Epithelial cell of proximal tubule (primary cell): ENCODE data around the gene MLF2. TPM values are rescaled to one million over a fixed set of nuclear protein-coding genes. Genes with fewer than 3 reads are reported as not detected.

ENCODE experiments used
- DNase-seq: peaks from one replicate; pipeline ENCODE4 v3.0.0-alpha.2; 2011; ENCODE audit warnings: low read depth
- H3K4me3 ChIP-seq: 2 replicates; pipeline ENCODE4 v1.5.1; 2011; ENCODE audit warnings: low read depth, mild to moderate bottlenecking, low read length
- total RNA-seq: library from RNA; depleted of rRNA; stranded (reverse); fragments of >200 nt; gene quantifications from 2 replicates; pipeline ENCODE4 v1.2.3, GENCODE V29; 2015
- TF ChIP-seq, protein P1 (sequence below): conservative IDR thresholded peaks from 2 replicates; pipeline ENCODE4 v1.5.1; 2012; ENCODE audit warnings: low read depth, mild to moderate bottlenecking, low read length

MLF2 gene
- total RNA-seq, 1 donor from 2014 or later, result 185 TPM

DNA sequence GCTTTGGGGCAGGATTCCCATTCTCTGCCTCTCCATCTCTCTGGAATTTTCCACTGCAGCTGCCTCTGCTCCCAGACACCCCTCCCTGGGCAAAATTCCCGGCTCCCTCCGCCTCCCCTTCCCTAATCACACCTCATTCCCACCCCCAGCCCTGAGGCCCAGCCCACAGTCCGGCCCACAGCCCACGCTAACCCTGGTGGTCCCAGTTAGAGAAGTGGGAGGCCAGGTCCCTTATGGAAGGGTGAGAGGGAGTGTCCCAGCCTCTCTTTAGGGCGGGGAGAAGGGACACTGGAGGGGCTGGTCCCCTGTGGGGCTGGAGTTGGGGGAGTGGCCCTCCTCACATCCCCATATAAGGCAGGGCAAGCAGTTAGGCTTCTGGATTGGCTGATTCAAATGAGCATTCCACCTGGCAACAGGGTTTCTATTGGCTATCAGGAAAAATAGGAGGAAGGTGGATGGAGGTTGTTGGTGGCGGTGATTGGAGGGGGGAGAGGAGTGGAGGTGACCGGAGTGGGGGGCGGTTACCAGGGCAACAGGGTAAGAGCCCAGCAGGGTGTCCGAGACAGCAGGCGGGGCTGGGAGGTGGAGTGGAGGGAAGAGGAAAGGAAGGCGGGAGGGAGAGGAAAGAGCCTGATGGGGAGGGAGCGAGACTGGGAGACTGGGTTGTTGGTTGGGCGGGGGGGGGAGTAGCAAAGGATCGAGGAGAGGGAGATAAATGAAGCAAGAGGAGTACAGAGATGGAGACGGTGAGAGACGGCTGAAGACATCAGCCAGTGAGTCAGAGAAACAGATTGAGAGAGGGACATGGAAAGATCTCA is 11.3 kb upstream of the MLF2 start:
- DNase-seq, result peak; percentile 86
- peak overlapping the region; percentile 45 for H3K4me3 ChIP-seq
- TF ChIP-seq, protein P1, sequence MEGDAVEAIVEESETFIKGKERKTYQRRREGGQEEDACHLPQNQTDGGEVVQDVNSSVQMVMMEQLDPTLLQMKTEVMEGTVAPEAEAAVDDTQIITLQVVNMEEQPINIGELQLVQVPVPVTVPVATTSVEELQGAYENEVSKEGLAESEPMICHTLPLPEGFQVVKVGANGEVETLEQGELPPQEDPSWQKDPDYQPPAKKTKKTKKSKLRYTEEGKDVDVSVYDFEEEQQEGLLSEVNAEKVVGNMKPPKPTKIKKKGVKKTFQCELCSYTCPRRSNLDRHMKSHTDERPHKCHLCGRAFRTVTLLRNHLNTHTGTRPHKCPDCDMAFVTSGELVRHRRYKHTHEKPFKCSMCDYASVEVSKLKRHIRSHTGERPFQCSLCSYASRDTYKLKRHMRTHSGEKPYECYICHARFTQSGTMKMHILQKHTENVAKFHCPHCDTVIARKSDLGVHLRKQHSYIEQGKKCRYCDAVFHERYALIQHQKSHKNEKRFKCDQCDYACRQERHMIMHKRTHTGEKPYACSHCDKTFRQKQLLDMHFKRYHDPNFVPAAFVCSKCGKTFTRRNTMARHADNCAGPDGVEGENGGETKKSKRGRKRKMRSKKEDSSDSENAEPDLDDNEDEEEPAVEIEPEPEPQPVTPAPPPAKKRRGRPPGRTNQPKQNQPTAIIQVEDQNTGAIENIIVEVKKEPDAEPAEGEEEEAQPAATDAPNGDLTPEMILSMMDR, result no peak

- DNase-seq, result no peak
- TF ChIP-seq, protein P1, result no peak
- no peak overlapping the region for H3K4me3 ChIP-seq
Measured at GRCh38 chr12:6763380-6763779, 10.4 kb upstream of the MLF2 start.

- TF ChIP-seq, protein P1, result no peak
- no peak overlapping the region for H3K4me3 ChIP-seq
- no peak for DNase-seq
Measured at GRCh38 chr12:6759741-6760140, 6.8 kb upstream of the MLF2 start.

- TF ChIP-seq, protein P1, result no peak
- H3K4me3 ChIP-seq, result no peak overlapping the region
- DNase-seq, result no peak
Measured at GRCh38 chr12:6758506-6759095, 5.7 kb upstream of the MLF2 start.

DNA sequence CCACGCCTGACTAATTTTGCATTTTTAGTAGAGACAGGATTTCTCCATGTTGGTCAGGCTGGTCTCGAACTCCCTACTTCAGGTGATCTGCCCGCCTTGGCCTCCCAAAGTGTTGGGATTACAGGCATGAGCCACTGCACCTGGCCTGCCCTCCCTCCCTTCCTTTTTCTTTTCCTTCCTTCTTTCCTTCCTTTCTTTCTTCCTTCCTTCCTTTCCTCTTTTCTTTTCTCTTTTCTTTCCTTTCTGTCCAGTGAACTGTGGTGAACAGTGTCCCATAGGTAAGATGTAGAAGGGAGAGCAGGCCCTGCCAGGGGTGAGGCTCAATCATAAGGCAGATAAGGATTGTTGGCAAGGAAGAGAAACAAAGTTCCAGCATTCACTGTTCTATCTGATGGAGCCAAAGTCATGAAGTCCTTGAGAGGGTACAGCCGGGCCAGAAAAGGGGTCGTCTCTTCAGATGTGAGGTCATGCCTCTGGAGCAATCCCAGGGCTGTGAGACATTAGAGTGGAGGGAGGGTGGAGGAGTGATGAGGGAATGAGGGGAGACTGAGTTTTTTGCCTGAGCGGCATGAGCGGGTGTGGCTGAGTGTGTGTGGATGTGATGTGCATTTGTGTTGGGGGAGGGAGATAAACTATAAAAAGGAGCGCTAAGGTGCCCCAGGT is 4.2 kb upstream of the MLF2 start:
- DNase-seq, result no peak
- H3K4me3 ChIP-seq, result no peak overlapping the region
- TF ChIP-seq, protein P1, result no peak

DNA sequence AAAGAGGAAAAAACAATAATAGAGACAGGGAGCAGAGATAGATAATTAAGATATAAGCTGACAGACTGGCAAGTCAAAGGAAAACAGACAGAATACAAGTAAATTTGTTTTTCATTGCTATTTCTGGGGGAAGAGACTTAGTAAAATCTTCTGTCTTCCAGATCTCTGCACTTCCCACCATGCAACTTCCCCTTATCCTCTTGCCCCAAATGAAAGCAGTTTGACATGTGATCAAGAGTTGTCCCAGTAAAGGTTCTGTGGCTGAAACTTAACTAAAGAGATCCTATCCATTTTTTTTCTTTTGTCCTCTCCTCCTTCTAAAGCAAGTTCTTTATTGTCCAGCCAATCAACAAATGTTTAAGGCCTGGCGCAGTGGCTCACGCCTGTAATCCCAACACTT is 1.5 kb upstream of the MLF2 start:
- TF ChIP-seq, protein P1, result no peak
- DNase-seq, result no peak
- H3K4me3 ChIP-seq, result no peak overlapping the region
